Suppressor macrophage treated with lipopolysaccharide for 1 hour (primary cell): Measurements from ENCODE around the gene LMAN2.
"Not testable (repeated sequence)": the region's sequence is repeated elsewhere in the genome, so short reads cannot be mapped to it uniquely, and the experiment has no call there.

ENCODE experiments used
- DNase-seq, 3 donors: peaks; one replicate each; pipeline ENCODE4 v3.0.0-alpha.2; 2020 to 2022

Gene LMAN2

GRCh38 chr5:177346820-177347219 lies 4.6 kb downstream of the LMAN2 start:
- no peak for DNase-seq

GRCh38 chr5:177344891-177345290 lies 6.6 kb downstream of the LMAN2 start:
- no peak for DNase-seq

GRCh38 chr5:177343777-177344176 lies 7.7 kb downstream of the LMAN2 start:
- no peak for DNase-seq

GRCh38 chr5:177343000-177343399 lies 8.5 kb downstream of the LMAN2 start:
- DNase-seq: not testable (repeated sequence)

GRCh38 chr5:177339107-177339638 lies 12.3 kb downstream of the LMAN2 start:
- DNase-seq: no peak

- DNase-seq: no peak
These were observed 13.0 kb downstream of the LMAN2 start for GRCh38 chr5:177338251-177339106.

GRCh38 chr5:177336603-177337494 lies 14.6 kb downstream of the LMAN2 start:
- DNase-seq: no peak

GRCh38 chr5:177336112-177336511 lies 15.4 kb downstream of the LMAN2 start:
- peak; percentile 70 to 83 (median 73) for DNase-seq

- no peak for DNase-seq
These were observed 15.8 kb downstream of the LMAN2 start for GRCh38 chr5:177335701-177336065.

GRCh38 chr5:177334781-177335700 lies 16.4 kb downstream of the LMAN2 start:
- DNase-seq: no peak

- no peak for DNase-seq
These were observed 17.3 kb downstream of the LMAN2 start for GRCh38 chr5:177334155-177334551.

- no peak for DNase-seq
These were observed 17.9 kb downstream of the LMAN2 start for GRCh38 chr5:177333420-177334154.

- no peak for DNase-seq
These were observed 18.6 kb downstream of the LMAN2 start for GRCh38 chr5:177332896-177333260.

- no peak for DNase-seq
These were observed 19.2 kb downstream of the LMAN2 start for GRCh38 chr5:177332031-177332895.

GRCh38 chr5:177330991-177331842 lies 20.3 kb downstream of the LMAN2 start:
- no peak for DNase-seq

GRCh38 chr5:177329883-177330282 lies 21.6 kb downstream of the LMAN2 start:
- DNase-seq: no peak

GRCh38 chr5:177328545-177329231 lies 22.8 kb downstream of the LMAN2 start:
- no peak for DNase-seq

- peak in 2 of 3 donors; percentile 24 to 45 for DNase-seq
These were observed 23.6 kb downstream of the LMAN2 start for GRCh38 chr5:177327539-177328522.
